ENCODE measurements around the gene MAGI2. TPM values are rescaled to one million over a fixed set of nuclear protein-coding genes. Genes with fewer than 3 reads are reported as not detected.

MAGI2 gene
- total RNA-seq, 1 experiment from 2014 or later: 14.3 TPM

DNA sequence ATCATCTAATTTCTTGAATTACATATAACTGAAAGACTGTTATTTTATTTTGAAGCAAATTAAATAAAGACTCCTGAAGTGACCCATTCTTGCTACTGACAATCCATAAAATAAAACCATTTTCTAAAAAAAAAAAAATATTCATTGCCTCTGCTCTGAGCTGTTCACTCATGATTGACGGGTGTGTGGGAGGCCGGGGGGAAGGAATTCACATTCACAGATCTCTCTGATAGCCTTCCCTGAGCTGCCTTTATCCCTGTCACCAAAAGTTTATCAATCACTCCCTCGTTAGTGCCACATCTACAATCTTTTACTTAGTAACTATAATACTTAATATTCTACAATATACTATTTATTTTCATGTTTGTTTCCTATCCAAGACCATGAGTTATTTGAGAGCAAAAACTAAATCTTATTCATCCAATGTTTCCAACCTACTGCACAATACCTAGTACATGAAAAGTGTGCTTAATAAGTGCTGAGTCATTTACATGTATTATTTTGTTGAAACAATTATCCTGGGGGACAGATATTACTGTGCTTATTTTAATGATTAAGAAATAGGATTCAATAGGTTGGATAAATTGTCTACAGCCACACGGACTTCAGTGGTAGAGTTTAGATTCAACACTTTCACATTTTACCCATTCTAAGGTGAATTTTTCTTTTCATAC, 1036.2 kb downstream of the MAGI2 start:
- Histone ChIP-seq H2BK15ac (ENCODE audit: low read depth, low read length) (no peak overlapping the region), H3K18ac (ENCODE audit: insufficient read length, low read depth, low read length) (no peak overlapping the region), H2BK20ac (ENCODE audit: low read depth, low read length, poor library complexity, severe bottlenecking) (no peak overlapping the region), H3K9ac (ENCODE audit: extremely low read depth, insufficient read length, low read length) (no peak overlapping the region), H3K4me1 (ENCODE audit: insufficient read depth, low read length) (no peaks in the 10 kb centered on the region), H3K9me3 (ENCODE audit: control insufficient read depth, low read depth, low read length) (no peaks in the 10 kb centered on the region), H3K23ac (ENCODE audit: insufficient read length, low read depth, low read length) (no peak overlapping the region), H2BK5ac (ENCODE audit: insufficient read length, low read length) (no peak overlapping the region), H4K20me1 (ENCODE audit: control insufficient read depth, insufficient read depth, insufficient read length) (no peaks in the 10 kb centered on the region), H2BK120ac (ENCODE audit: low read depth, low read length, poor library complexity, severe bottlenecking) (no peak overlapping the region), H2BK12ac (ENCODE audit: insufficient read length, low read depth, low read length) (no peak overlapping the region), H3T11ph (ENCODE audit: low read length) (no peak overlapping the region), H3K56ac (ENCODE audit: insufficient read length, low read depth, low read length) (no peak overlapping the region), H3K4me2 (ENCODE audit: insufficient read depth, insufficient read length, low read length) (no peak overlapping the region), H2AFZ (ENCODE audit: low read length) (no peak overlapping the region), H3K23me2 (ENCODE audit: insufficient read length, low read depth, low read length, poor library complexity, severe bottlenecking) (no peaks in the 10 kb centered on the region), H3K27ac (ENCODE audit: insufficient read length, low read depth, low read length) (no peak overlapping the region), H3K14ac (ENCODE audit: insufficient read depth, low read length) (no peak overlapping the region), H4K91ac (ENCODE audit: insufficient read length, low read depth, low read length) (no peak overlapping the region), H4K8ac (replicated peaks; ENCODE audit: insufficient read length, low read depth, low read length) (no peak overlapping the region), H3K27me3 (ENCODE audit: insufficient read depth, low read length) (no peaks in the 10 kb centered on the region), H4K5ac (ENCODE audit: insufficient read length, low read depth, low read length) (no peak overlapping the region), H3K79me2 (ENCODE audit: insufficient read depth, low read length) (0 out of 2 replicates have a peak, but pooled peaks cover 2% of the 10 kb centered on the region), H2AK5ac (ENCODE audit: insufficient read length, low read length) (no peak overlapping the region), H3K79me1 (ENCODE audit: insufficient read depth, low read depth, low read length, poor library complexity, severe bottlenecking) (no peaks in the 10 kb centered on the region), H3K4ac (ENCODE audit: low read depth, low read length) (no peak overlapping the region)
- Mint-ChIP-seq H3K4me1 (0 out of 4 replicates have a peak, but pooled peaks cover 0 to 2% of the 10 kb centered on the region in 2 experiments), H3K36me3 (ENCODE audit: insufficient read depth in 1 of 3, low read depth in 3 of 3) (peaks cover 0 to 5% (median 4%) of the 10 kb centered on the region in 3 experiments; a peak in 3 of 7 replicates), H3K4me3 (no peak overlapping the region), H3K9me3 (peaks cover 3 to 4% of the 10 kb centered on the region in 2 experiments; a peak in 2 of 5 replicates), H3K27me3 (ENCODE audit: low read depth) (no peaks in the 10 kb centered on the region), H3K27ac (no peak overlapping the region)
- no CpG with 5 or more reads among the region's 4 CpGs for WGBS (ENCODE audit: extremely low coverage, insufficient read length, low lambda C conversion rate)
- TF ChIP-seq, protein P1, sequence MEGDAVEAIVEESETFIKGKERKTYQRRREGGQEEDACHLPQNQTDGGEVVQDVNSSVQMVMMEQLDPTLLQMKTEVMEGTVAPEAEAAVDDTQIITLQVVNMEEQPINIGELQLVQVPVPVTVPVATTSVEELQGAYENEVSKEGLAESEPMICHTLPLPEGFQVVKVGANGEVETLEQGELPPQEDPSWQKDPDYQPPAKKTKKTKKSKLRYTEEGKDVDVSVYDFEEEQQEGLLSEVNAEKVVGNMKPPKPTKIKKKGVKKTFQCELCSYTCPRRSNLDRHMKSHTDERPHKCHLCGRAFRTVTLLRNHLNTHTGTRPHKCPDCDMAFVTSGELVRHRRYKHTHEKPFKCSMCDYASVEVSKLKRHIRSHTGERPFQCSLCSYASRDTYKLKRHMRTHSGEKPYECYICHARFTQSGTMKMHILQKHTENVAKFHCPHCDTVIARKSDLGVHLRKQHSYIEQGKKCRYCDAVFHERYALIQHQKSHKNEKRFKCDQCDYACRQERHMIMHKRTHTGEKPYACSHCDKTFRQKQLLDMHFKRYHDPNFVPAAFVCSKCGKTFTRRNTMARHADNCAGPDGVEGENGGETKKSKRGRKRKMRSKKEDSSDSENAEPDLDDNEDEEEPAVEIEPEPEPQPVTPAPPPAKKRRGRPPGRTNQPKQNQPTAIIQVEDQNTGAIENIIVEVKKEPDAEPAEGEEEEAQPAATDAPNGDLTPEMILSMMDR (conservative IDR thresholded peaks at IDR 0.05): no peak
- DNase-seq: no peak
